ENCODE results near the gene SEPTIN7. TPM values are rescaled to one million over a fixed set of nuclear protein-coding genes. Genes with fewer than 3 reads are reported as not detected.

SEPTIN7 gene
- total RNA-seq, 1 experiment from 2014 or later, result 161 TPM

GRCh38 chr7:35819954-35820703 lies 19.3 kb downstream of the SEPTIN7 start:
- ChIA-PET POLR2A (interaction anchor here (0.7 to 2.4 kb wide), 3 partner anchors 19 to 1388 kb away, joined by 3 to 7 read pairs (median 4); partner anchors contain the start of gene SEPTIN7), CTCF (no interaction called here)
- Mint-ChIP-seq H3K27me3 (ENCODE audit: low read depth) (no peaks in the 10 kb centered on the region), H3K9me3 (peaks cover under 1% of the 10 kb centered on the region; the same call in 1 of the 2 replicates), H3K36me3 (peaks cover 7% of the 10 kb centered on the region), H3K4me1 (peaks cover 57% of the 10 kb centered on the region), H3K27ac (0 out of 2 replicates have a peak overlapping the region, but pooled peaks have one; percentile 29), H3K4me3 (no peak overlapping the region)
- TF ChIP-seq AFF4 (CRISPR knock-in tag; IDR thresholded peaks at IDR 0.05; ENCODE audit: borderline replicate concordance) (no peak), HMGA2 (CRISPR knock-in tag; IDR thresholded peaks at IDR 0.05) (no peak), CREM (CRISPR knock-in tag; IDR thresholded peaks at IDR 0.05) (no peak), MYBL2 (CRISPR knock-in tag; IDR thresholded peaks at IDR 0.05) (no peak), NFYB (CRISPR knock-in tag; conservative IDR thresholded peaks at IDR 0.05; ENCODE audit: low read depth) (no peak), CBFB (CRISPR knock-in tag; IDR thresholded peaks at IDR 0.05; ENCODE audit: low read depth) (no peak), ZNF317 (CRISPR knock-in tag; IDR thresholded peaks at IDR 0.05; ENCODE audit: borderline replicate concordance, low read depth) (no peak), ZSCAN18 (CRISPR knock-in tag; IDR thresholded peaks at IDR 0.05) (no peak), NR2C2 (CRISPR knock-in tag; IDR thresholded peaks at IDR 0.05) (no peak), OVOL2 (CRISPR knock-in tag; IDR thresholded peaks at IDR 0.05; ENCODE audit: borderline replicate concordance) (no peak), ZNF671 (CRISPR knock-in tag; IDR thresholded peaks at IDR 0.05) (no peak)
- TF ChIP-seq, protein P1, sequence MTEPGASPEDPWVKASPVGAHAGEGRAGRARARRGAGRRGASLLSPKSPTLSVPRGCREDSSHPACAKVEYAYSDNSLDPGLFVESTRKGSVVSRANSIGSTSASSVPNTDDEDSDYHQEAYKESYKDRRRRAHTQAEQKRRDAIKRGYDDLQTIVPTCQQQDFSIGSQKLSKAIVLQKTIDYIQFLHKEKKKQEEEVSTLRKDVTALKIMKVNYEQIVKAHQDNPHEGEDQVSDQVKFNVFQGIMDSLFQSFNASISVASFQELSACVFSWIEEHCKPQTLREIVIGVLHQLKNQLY (CRISPR knock-in tag; IDR thresholded peaks at IDR 0.05), result no peak
- ATAC-seq, result no peak
- DNase-seq (ENCODE audit: low spot score), result no peak

GRCh38 chr7:35820858-35821257 lies 20.0 kb downstream of the SEPTIN7 start:
- no peak overlapping the region for H3K4me3 Mint-ChIP-seq
- ChIA-PET CTCF (no interaction called here), POLR2A (interaction anchor here (2.4 kb wide), 1 partner anchor 20 kb away, joined by 7 read pairs; the partner anchor contains the start of gene SEPTIN7)
- peaks cover 3% of the 10 kb centered on the region for H3K36me3 Mint-ChIP-seq
- TF ChIP-seq ZNF121 (CRISPR knock-in tag; IDR thresholded peaks at IDR 0.05) (no peak), NFATC4 (CRISPR knock-in tag; IDR thresholded peaks at IDR 0.05) (no peak), ZNF232 (CRISPR knock-in tag; IDR thresholded peaks at IDR 0.05) (no peak), PRDM15 (CRISPR knock-in tag; IDR thresholded peaks at IDR 0.05) (no peak), TEAD1 (CRISPR knock-in tag; IDR thresholded peaks at IDR 0.05) (no peak), NR2C2 (CRISPR knock-in tag; IDR thresholded peaks at IDR 0.05) (no peak), ZNF671 (CRISPR knock-in tag; IDR thresholded peaks at IDR 0.05) (no peak), OVOL2 (CRISPR knock-in tag; IDR thresholded peaks at IDR 0.05; ENCODE audit: borderline replicate concordance) (no peak), NR1H2 (CRISPR knock-in tag; IDR thresholded peaks at IDR 0.05) (no peak), JAZF1 (CRISPR knock-in tag; IDR thresholded peaks at IDR 0.05) (no peak), NR3C1 (CRISPR knock-in tag; conservative IDR thresholded peaks at IDR 0.05; ENCODE audit: low read depth) (no peak), GABPB1 (CRISPR knock-in tag; IDR thresholded peaks at IDR 0.05) (no peak)
- TF ChIP-seq, protein P2, sequence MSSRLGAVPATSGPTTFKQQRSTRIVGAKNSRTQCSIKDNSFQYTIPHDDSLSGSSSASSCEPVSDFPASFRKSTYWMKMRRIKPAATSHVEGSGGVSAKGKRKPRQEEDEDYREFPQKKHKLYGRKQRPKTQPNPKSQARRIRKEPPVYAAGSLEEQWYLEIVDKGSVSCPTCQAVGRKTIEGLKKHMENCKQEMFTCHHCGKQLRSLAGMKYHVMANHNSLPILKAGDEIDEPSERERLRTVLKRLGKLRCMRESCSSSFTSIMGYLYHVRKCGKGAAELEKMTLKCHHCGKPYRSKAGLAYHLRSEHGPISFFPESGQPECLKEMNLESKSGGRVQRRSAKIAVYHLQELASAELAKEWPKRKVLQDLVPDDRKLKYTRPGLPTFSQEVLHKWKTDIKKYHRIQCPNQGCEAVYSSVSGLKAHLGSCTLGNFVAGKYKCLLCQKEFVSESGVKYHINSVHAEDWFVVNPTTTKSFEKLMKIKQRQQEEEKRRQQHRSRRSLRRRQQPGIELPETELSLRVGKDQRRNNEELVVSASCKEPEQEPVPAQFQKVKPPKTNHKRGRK (CRISPR knock-in tag; IDR thresholded peaks at IDR 0.05; ENCODE audit: borderline replicate concordance), result no peak
- TF ChIP-seq, protein P3, sequence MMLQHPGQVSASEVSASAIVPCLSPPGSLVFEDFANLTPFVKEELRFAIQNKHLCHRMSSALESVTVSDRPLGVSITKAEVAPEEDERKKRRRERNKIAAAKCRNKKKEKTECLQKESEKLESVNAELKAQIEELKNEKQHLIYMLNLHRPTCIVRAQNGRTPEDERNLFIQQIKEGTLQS (CRISPR knock-in tag; conservative IDR thresholded peaks at IDR 0.05), result no peak
- H3K27me3 Mint-ChIP-seq (ENCODE audit: low read depth), result no peaks in the 10 kb centered on the region
- no peaks in the 10 kb centered on the region for H3K9me3 Mint-ChIP-seq
- peak overlapping the region; percentile 55 for H3K27ac Mint-ChIP-seq
- DNase-seq (ENCODE audit: low spot score), result no peak
- ATAC-seq, result no peak
- peaks cover 52% of the 10 kb centered on the region for H3K4me1 Mint-ChIP-seq
